DOHH2 (cell line): ENCODE results near the gene CEP57L1.

ENCODE experiments used
- H3F3A ChIP-seq: fragments of 200-600 bp; sonication (generic), shearing (Covaris generic); 2 replicates; pipeline ENCODE4 v1.6.0; 2016; ENCODE audit warnings: antibody characterized with exemption, mild to moderate bottlenecking; ENCODE audit not compliant: control insufficient read depth, insufficient read depth
- H3K27ac ChIP-seq: fragments of 200-600 bp; sonication (generic); 2 replicates; pipeline ENCODE4 v1.5.1; 2014; ENCODE audit warnings: low read depth, mild to moderate bottlenecking, low read length, moderate library complexity
- H3K27me3 ChIP-seq: fragments of 200-600 bp; sonication (generic); 2 replicates; pipeline ENCODE4 v1.6.1; 2014; ENCODE audit warnings: mild to moderate bottlenecking, low read length, mixed read lengths; ENCODE audit not compliant: control insufficient read depth
- H3K36me3 ChIP-seq: fragments of 200-600 bp; sonication (generic); 2 replicates; pipeline ENCODE4 v1.6.1; 2014; ENCODE audit warnings: mild to moderate bottlenecking, low read length, moderate library complexity, mixed read lengths; ENCODE audit not compliant: control insufficient read depth
- H3K4me1 ChIP-seq: fragments of 200-600 bp; sonication (generic); 2 replicates; pipeline ENCODE4 v1.6.1; 2014; ENCODE audit warnings: mild to moderate bottlenecking, low read length, mixed read lengths; ENCODE audit not compliant: control insufficient read depth
- H3K4me2 ChIP-seq: fragments of 200-600 bp; sonication (generic); 2 replicates; pipeline ENCODE4 v1.6.0; 2014; ENCODE audit warnings: mild to moderate bottlenecking, low read length, moderate library complexity
- H3K4me3 ChIP-seq: fragments of 200-600 bp; sonication (generic); 2 replicates; pipeline ENCODE4 v1.5.1; 2014; ENCODE audit warnings: mild to moderate bottlenecking, low read length, mixed read lengths
- H3K79me2 ChIP-seq: fragments of 200-600 bp; sonication (generic); 2 replicates; pipeline ENCODE4 v1.6.1; 2014; ENCODE audit warnings: mild to moderate bottlenecking, low read length, mixed read lengths; ENCODE audit not compliant: control insufficient read depth
- H3K9me2 ChIP-seq: fragments of 200-600 bp; sonication (generic); replicated peaks from 2 replicates; pipeline ENCODE4 v1.6.1; 2014; ENCODE audit warnings: mild to moderate bottlenecking, low read length, mixed read lengths; ENCODE audit not compliant: control insufficient read depth
- H3K9me3 ChIP-seq: fragments of 200-600 bp; sonication (generic); 2 replicates; pipeline ENCODE4 v1.6.1; 2014; ENCODE audit warnings: antibody characterized with exemption, low read length, mixed read lengths; ENCODE audit not compliant: control insufficient read depth, insufficient read depth
- H4K20me1 ChIP-seq: fragments of 200-600 bp; sonication (generic); 2 replicates; pipeline ENCODE4 v1.6.0; 2014; ENCODE audit warnings: low read depth, mild to moderate bottlenecking, antibody characterized with exemption, low read length, moderate library complexity; ENCODE audit not compliant: control insufficient read depth, insufficient read depth
- EZH2phosphoT487 ChIP-seq: fragments of 200-600 bp; sonication (generic); IDR thresholded peaks from 2 replicates; pipeline ENCODE4 v1.6.1; 2017; ENCODE audit warnings: borderline replicate concordance, mild to moderate bottlenecking, antibody characterized with exemption, low read length, moderate library complexity, mixed read lengths
- TF ChIP-seq, protein P1 (sequence below): fragments of 200-600 bp; sonication (generic); IDR thresholded peaks from one replicate; pipeline ENCODE4 v1.5.1; 2014; ENCODE audit warnings: antibody characterized with exemption, mild to moderate bottlenecking, low read depth, low read length; ENCODE audit not compliant: poor library complexity, severe bottlenecking

CEP57L1 gene

GRCh38 chr6:109059153-109059552, 36.2 kb upstream of the CEP57L1 start:
- Histone ChIP-seq H4K20me1 (no peaks in the 10 kb centered on the region), H3K27me3 (no peaks in the 10 kb centered on the region), H3K79me2 (no peaks in the 10 kb centered on the region), H3K36me3 (no peaks in the 10 kb centered on the region), H3K9me3 (no peaks in the 10 kb centered on the region), H3K4me3 (no peak overlapping the region), H3K27ac (no peak overlapping the region), H3K9me2 (no peaks in the 10 kb centered on the region), H3K4me2 (no peak overlapping the region), H3F3A (no peaks in the 10 kb centered on the region), H3K4me1 (0 out of 2 replicates have a peak, but pooled peaks cover 3% of the 10 kb centered on the region)
- TF ChIP-seq, protein P1, sequence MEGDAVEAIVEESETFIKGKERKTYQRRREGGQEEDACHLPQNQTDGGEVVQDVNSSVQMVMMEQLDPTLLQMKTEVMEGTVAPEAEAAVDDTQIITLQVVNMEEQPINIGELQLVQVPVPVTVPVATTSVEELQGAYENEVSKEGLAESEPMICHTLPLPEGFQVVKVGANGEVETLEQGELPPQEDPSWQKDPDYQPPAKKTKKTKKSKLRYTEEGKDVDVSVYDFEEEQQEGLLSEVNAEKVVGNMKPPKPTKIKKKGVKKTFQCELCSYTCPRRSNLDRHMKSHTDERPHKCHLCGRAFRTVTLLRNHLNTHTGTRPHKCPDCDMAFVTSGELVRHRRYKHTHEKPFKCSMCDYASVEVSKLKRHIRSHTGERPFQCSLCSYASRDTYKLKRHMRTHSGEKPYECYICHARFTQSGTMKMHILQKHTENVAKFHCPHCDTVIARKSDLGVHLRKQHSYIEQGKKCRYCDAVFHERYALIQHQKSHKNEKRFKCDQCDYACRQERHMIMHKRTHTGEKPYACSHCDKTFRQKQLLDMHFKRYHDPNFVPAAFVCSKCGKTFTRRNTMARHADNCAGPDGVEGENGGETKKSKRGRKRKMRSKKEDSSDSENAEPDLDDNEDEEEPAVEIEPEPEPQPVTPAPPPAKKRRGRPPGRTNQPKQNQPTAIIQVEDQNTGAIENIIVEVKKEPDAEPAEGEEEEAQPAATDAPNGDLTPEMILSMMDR, result no peak
- no peak for TF ChIP-seq EZH2phosphoT487

DNA sequence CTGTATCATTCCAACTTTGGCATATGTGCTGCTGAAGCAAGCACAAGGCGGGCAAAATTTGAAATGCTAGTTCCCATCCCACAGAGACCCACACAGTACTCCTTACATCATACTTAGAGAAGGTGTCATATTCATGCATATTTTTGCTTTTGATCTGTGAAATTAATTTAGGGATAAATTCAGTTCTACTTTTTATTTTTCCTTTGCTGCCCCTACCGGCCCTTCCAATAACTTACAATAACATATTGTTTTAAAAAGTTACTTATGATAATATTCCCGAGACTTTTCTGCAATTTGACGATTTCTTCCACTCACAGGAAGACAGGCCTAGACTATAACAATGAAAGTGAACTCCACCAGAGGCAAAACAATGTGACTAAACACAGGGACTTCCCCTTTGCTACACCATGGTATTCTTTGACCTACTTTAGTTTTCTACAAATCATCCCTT, 35.7 kb upstream of the CEP57L1 start:
- Histone ChIP-seq H4K20me1 (no peaks in the 10 kb centered on the region), H3K4me2 (no peak overlapping the region), H3K79me2 (no peaks in the 10 kb centered on the region), H3K4me3 (no peak overlapping the region), H3K36me3 (no peaks in the 10 kb centered on the region), H3K27ac (no peak overlapping the region), H3K27me3 (no peaks in the 10 kb centered on the region), H3F3A (no peaks in the 10 kb centered on the region), H3K4me1 (0 out of 2 replicates have a peak, but pooled peaks cover 3% of the 10 kb centered on the region), H3K9me2 (no peaks in the 10 kb centered on the region), H3K9me3 (no peaks in the 10 kb centered on the region)
- no peak for TF ChIP-seq EZH2phosphoT487
- TF ChIP-seq, protein P1, result no peak

- Histone ChIP-seq H3K9me3 (no peaks in the 10 kb centered on the region), H3F3A (no peaks in the 10 kb centered on the region), H3K79me2 (no peaks in the 10 kb centered on the region), H3K4me3 (no peak overlapping the region), H3K27me3 (no peaks in the 10 kb centered on the region), H3K4me1 (0 out of 2 replicates have a peak, but pooled peaks cover 3% of the 10 kb centered on the region), H3K36me3 (no peaks in the 10 kb centered on the region), H3K27ac (no peak overlapping the region), H3K4me2 (no peak overlapping the region), H3K9me2 (no peaks in the 10 kb centered on the region), H4K20me1 (no peaks in the 10 kb centered on the region)
- TF ChIP-seq, protein P1, result no peak
Observed at GRCh38 chr6:109060571-109060970, 34.7 kb upstream of the CEP57L1 start.

DNA sequence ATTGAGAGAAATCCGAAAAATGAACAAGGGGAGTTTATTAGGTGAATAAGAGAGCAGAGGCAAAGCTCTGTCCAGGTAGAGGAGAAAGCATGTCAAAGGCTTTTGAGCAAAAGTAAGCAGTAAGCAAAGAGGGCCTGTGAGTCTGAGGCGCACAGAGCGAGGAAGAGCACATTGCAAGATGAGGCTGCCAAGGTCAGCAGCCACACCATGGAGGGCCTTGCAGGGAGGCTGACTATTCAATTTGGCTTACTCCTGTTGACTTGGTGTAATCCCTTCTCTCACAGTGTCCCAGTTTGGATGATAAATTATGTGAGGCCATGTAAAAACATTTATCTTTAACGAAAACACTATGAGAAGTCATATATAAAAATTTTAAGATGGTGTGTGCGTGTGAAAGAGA, 33.1 kb upstream of the CEP57L1 start:
- H3K4me3 ChIP-seq, result no peak overlapping the region
- H3K9me3 ChIP-seq, result no peaks in the 10 kb centered on the region
- 0 out of 2 replicates have a peak, but pooled peaks cover 3% of the 10 kb centered on the region for H3K4me1 ChIP-seq
- H3K4me2 ChIP-seq, result no peak overlapping the region
- no peaks in the 10 kb centered on the region for H4K20me1 ChIP-seq
- H3K36me3 ChIP-seq, result no peaks in the 10 kb centered on the region
- TF ChIP-seq, protein P1, result no peak
- no peak for TF ChIP-seq EZH2phosphoT487
- H3K27me3 ChIP-seq, result no peaks in the 10 kb centered on the region
- H3K9me2 ChIP-seq, result no peaks in the 10 kb centered on the region
- H3K27ac ChIP-seq, result no peak overlapping the region
- H3F3A ChIP-seq, result no peaks in the 10 kb centered on the region
- no peaks in the 10 kb centered on the region for H3K79me2 ChIP-seq
